Renal cortex interstitium (tissue), 15 donors: ENCODE results near the gene RBM3. TPM values are rescaled to one million over a fixed set of nuclear protein-coding genes. Genes with fewer than 3 reads are reported as not detected.
A peak's percentile ranks its signal among the peaks of the same experiment; 100 is the strongest.
"Not testable (repeated sequence)": the region's sequence is repeated elsewhere in the genome, so short reads cannot be mapped to it uniquely, and the experiment has no call there.

Experiments
- DNase-seq, 11 donors: peaks; one replicate each; pipeline ENCODE4 v3.0.0-alpha.2; 2013; ENCODE audit warnings: low read depth in 9 of 11, low spot score in 4 of 11; ENCODE audit errors: extremely low read depth in 1 of 11
- long read RNA-seq, 16 experiments: transcript quantifications; one replicate each; lab custom pipeline, GENCODE V29; 2026
- polyA plus RNA-seq, 3 donors: library from polyadenylated mRNA; unstranded; fragments of 120-200 nt; gene quantifications; one replicate each; pipeline ENCODE4 v1.2.1, GENCODE V29; 2013; ENCODE audit not compliant: insufficient read length in 3 of 3

Gene RBM3
- 100 to 1,000 TPM; 288 to 387 (median 312) TPM for polyA plus RNA-seq
- long read RNA-seq, donor 1, transcript RBM3-203 (7 exons, 2,162 nt) = major isoform, 55 of 81 reads
- long read RNA-seq, donor 1, partial matches to known transcripts = 16 of 81 reads
- long read RNA-seq, donor 1, other reads (novel, unspliced or antisense) = 0 of 81 reads
- long read RNA-seq, donor 2, transcript RBM3-203 (7 exons, 2,162 nt) = major isoform, 52 of 62 reads
- long read RNA-seq, donor 2, partial matches to known transcripts = 7 of 62 reads
- long read RNA-seq, donor 2, other reads (novel, unspliced or antisense) = 0 of 62 reads
- long read RNA-seq, donor 3, transcript RBM3-203 (7 exons, 2,162 nt) = major isoform, 111 of 129 reads
- long read RNA-seq, donor 3, partial matches to known transcripts = 13 of 129 reads
- long read RNA-seq, donor 3, other reads (novel, unspliced or antisense) = 0 of 129 reads
- long read RNA-seq, donor 4, transcript RBM3-203 (7 exons, 2,162 nt) = major isoform, 44 of 58 reads
- long read RNA-seq, donor 4, partial matches to known transcripts = 0 of 58 reads
- long read RNA-seq, donor 4, other reads (novel, unspliced or antisense) = 5 of 58 reads
- long read RNA-seq, donor 5, transcript RBM3-203 (7 exons, 2,162 nt) = major isoform, 111 of 172 reads
- long read RNA-seq, donor 5, transcript RBM3-204 (8 exons, 1,375 nt) = minor isoform, 8 of 172 reads
- long read RNA-seq, donor 5, partial matches to known transcripts = 33 of 172 reads
- long read RNA-seq, donor 5, other reads (novel, unspliced or antisense) = 13 of 172 reads
- long read RNA-seq, donor 6, transcript RBM3-203 (7 exons, 2,162 nt) = major isoform, 55 of 141 reads
- long read RNA-seq, donor 6, partial matches to known transcripts = 78 of 141 reads
- long read RNA-seq, donor 6, other reads (novel, unspliced or antisense) = 0 of 141 reads
- long read RNA-seq, donor 7, transcript RBM3-203 (7 exons, 2,162 nt) = major isoform, 81 of 108 reads
- long read RNA-seq, donor 7, transcript RBM3-206 (3 exons, 947 nt) = minor isoform, 5 of 108 reads
- long read RNA-seq, donor 7, partial matches to known transcripts = 16 of 108 reads
- long read RNA-seq, donor 7, other reads (novel, unspliced or antisense) = 0 of 108 reads
- long read RNA-seq, donor 8, transcript RBM3-203 (7 exons, 2,162 nt) = major isoform, 99 of 145 reads
- long read RNA-seq, donor 8, transcript RBM3-204 (8 exons, 1,375 nt) = minor isoform, 6 of 145 reads
- long read RNA-seq, donor 8, transcript RBM3-206 (3 exons, 947 nt) = minor isoform, 5 of 145 reads
- long read RNA-seq, donor 8, partial matches to known transcripts = 19 of 145 reads
- long read RNA-seq, donor 8, other reads (novel, unspliced or antisense) = 14 of 145 reads
- long read RNA-seq, donor 9, transcript RBM3-203 (7 exons, 2,162 nt) = major isoform, 60 of 72 reads
- long read RNA-seq, donor 9, partial matches to known transcripts = 0 of 72 reads
- long read RNA-seq, donor 9, other reads (novel, unspliced or antisense) = 5 of 72 reads
- long read RNA-seq, donor 10, transcript RBM3-203 (7 exons, 2,162 nt) = major isoform, 86 of 100 reads
- long read RNA-seq, donor 10, partial matches to known transcripts = 6 of 100 reads
- long read RNA-seq, donor 10, other reads (novel, unspliced or antisense) = 0 of 100 reads
- long read RNA-seq, donor 11, transcript RBM3-203 (7 exons, 2,162 nt) = major isoform, 69 of 78 reads
- long read RNA-seq, donor 11, partial matches to known transcripts = 5 of 78 reads
- long read RNA-seq, donor 11, other reads (novel, unspliced or antisense) = 0 of 78 reads
- long read RNA-seq, donor 12, transcript RBM3-203 (7 exons, 2,162 nt) = major isoform, 32 of 41 reads
- long read RNA-seq, donor 12, partial matches to known transcripts = 5 of 41 reads
- long read RNA-seq, donor 12, other reads (novel, unspliced or antisense) = 0 of 41 reads
- long read RNA-seq, donor 13, transcript RBM3-202 (6 exons, 1,130 nt) = minor isoform, 7 of 196 reads
- long read RNA-seq, donor 13, transcript RBM3-203 (7 exons, 2,162 nt) = major isoform, 129 of 196 reads
- long read RNA-seq, donor 13, partial matches to known transcripts = 49 of 196 reads
- long read RNA-seq, donor 13, other reads (novel, unspliced or antisense) = 9 of 196 reads
- long read RNA-seq, donor 14, transcript RBM3-203 (7 exons, 2,162 nt) = major isoform, 64 of 154 reads
- long read RNA-seq, donor 14, partial matches to known transcripts = 79 of 154 reads
- long read RNA-seq, donor 14, other reads (novel, unspliced or antisense) = 7 of 154 reads
- long read RNA-seq, donor 15, transcript RBM3-203 (7 exons, 2,162 nt) = major isoform, 46 of 46 reads
- long read RNA-seq, donor 15, partial matches to known transcripts = 0 of 46 reads
- long read RNA-seq, donor 15, other reads (novel, unspliced or antisense) = 0 of 46 reads
- long read RNA-seq, donor 16, transcript RBM3-203 (7 exons, 2,162 nt) = major isoform, 150 of 206 reads
- long read RNA-seq, donor 16, transcript RBM3-204 (8 exons, 1,375 nt) = minor isoform, 9 of 206 reads
- long read RNA-seq, donor 16, transcript RBM3-202 (6 exons, 1,130 nt) = minor isoform, 5 of 206 reads
- long read RNA-seq, donor 16, partial matches to known transcripts = 30 of 206 reads
- long read RNA-seq, donor 16, other reads (novel, unspliced or antisense) = 5 of 206 reads

- DNase-seq = peak; percentile 68 to 89 (median 81)
Measured at GRCh38 chrX:48574270-48575266, at the start of gene RBM3. Gene RBM3, plus strand, starts transcription at chrX:48574484. Its CDS starts 697 bp downstream, at chrX:48575181.

GRCh38 chrX:48525853-48526252 is 48.4 kb upstream of the RBM3 start:
- DNase-seq = not testable (repeated sequence)

- DNase-seq = no peak
Measured at GRCh38 chrX:48530736-48531135, 43.5 kb upstream of the RBM3 start.

- DNase-seq = no peak
Measured at GRCh38 chrX:48531358-48531959, 42.8 kb upstream of the RBM3 start.

GRCh38 chrX:48532161-48532560 is 42.1 kb upstream of the RBM3 start:
- DNase-seq = no peak

- DNase-seq = no peak
Measured at GRCh38 chrX:48533165-48533564, 41.1 kb upstream of the RBM3 start.

GRCh38 chrX:48538641-48539344 is 35.5 kb upstream of the RBM3 start:
- peak in 1 of 11 donors; percentile 1 for DNase-seq

- DNase-seq = peak; percentile 81 to 94 (median 90)
Measured at GRCh38 chrX:48539345-48540027, 34.8 kb upstream of the RBM3 start, which contains the start of gene TBC1D25. Gene TBC1D25, plus strand, starts transcription at chrX:48539714. Its CDS starts 84 bp downstream, at chrX:48539798.

GRCh38 chrX:48540028-48540375 is 34.3 kb upstream of the RBM3 start:
- DNase-seq = peak in 4 of 11 donors; percentile 23 to 31 (median 28)

- DNase-seq = no peak
Measured at GRCh38 chrX:48540480-48540879, 33.8 kb upstream of the RBM3 start.

GRCh38 chrX:48541140-48541814 is 33.0 kb upstream of the RBM3 start:
- DNase-seq = no peak

GRCh38 chrX:48548871-48549270 is 25.4 kb upstream of the RBM3 start:
- DNase-seq = no peak

- DNase-seq = not testable (repeated sequence)
Measured at GRCh38 chrX:48555731-48556325, 18.5 kb upstream of the RBM3 start.
